Esophagus muscularis mucosa (tissue), 4 donors: ENCODE measurements around the gene NSMF. TPM values are rescaled to one million over a fixed set of nuclear protein-coding genes. Genes with fewer than 3 reads are reported as not detected.

Experiments
- DNase-seq: peaks from one replicate; pipeline ENCODE4 v3.0.0-alpha.2; 2017; ENCODE audit errors: extremely low spot score
- H3K27ac ChIP-seq, 4 donors: fragments of 200-600 bp; sonication (generic); replicated peaks in 1 of 4; 1 replicate in 3 of 4; 2 replicates in 1 of 4; pipeline ENCODE4 v1.5.1; 2016 to 2019; ENCODE audit warnings: mild to moderate bottlenecking in 1 of 4
- H3K27me3 ChIP-seq, 4 donors: fragments of 200-600 bp; sonication (generic); one replicate each; pipeline versions ENCODE4 v1.5.1 to v1.6.0; 2016 to 2019
- H3K36me3 ChIP-seq, 4 donors: fragments of 200-600 bp; sonication (generic); one replicate each; pipeline ENCODE4 v1.5.1; 2016 to 2019
- H3K4me1 ChIP-seq, 4 donors: fragments of 200-600 bp; sonication (generic); one replicate each; pipeline ENCODE4 v1.5.1; 2016 to 2019
- H3K4me3 ChIP-seq, 4 donors: fragments of 200-600 bp; sonication (generic); 1 replicate in 2 of 4; 2 replicates in 2 of 4; pipeline ENCODE4 v1.5.1; 2016 to 2019; ENCODE audit warnings: mild to moderate bottlenecking in 4 of 4, moderate library complexity in 1 of 4
- H3K9me3 ChIP-seq, 4 donors: fragments of 200-600 bp; sonication (generic); 1 replicate in 3 of 4; 2 replicates in 1 of 4; pipeline ENCODE4 v1.5.1; 2016 to 2019
- EP300 ChIP-seq: sonication (generic); formaldehyde crosslinking; IDR thresholded peaks from one replicate; pipeline ENCODE4 v1.6.1; 2017; ENCODE audit warnings: antibody characterized with exemption
- POLR2A ChIP-seq: fragments of 450-650 bp; IDR thresholded peaks from one replicate; pipeline ENCODE4 v1.6.1; 2017; ENCODE audit warnings: antibody characterized with exemption, moderate library complexity, mild to moderate bottlenecking, low read depth
- POLR2AphosphoS5 ChIP-seq, 2 donors: sonication (generic); formaldehyde crosslinking; IDR thresholded peaks; one replicate each; pipeline ENCODE4 v1.6.1; 2017; ENCODE audit warnings: antibody characterized with exemption in 2 of 2
- WGBS: methylation state at CpG from one replicate; pipeline ENCODE4 v1.1.5; 2018; 5-methylcytosine and 5-hydroxymethylcytosine counted together
- intact Hi-C: fragments of 100-400 bp; cut with DNase I; formaldehyde crosslinking; loops from one replicate; pipeline ENCODE4 v1.15.1; 2023
- total RNA-seq, 4 donors: library from RNA; depleted of rRNA; stranded (reverse); fragments of >200 nt; gene quantifications; one replicate each; pipeline versions ENCODE4 v1.1.0 to v1.2.1, GENCODE V29; 2016
- TF ChIP-seq, protein P1 (sequence below), 3 experiments: fragments of 200-600 bp in 2 of 3; fragments of 450-650 bp in 1 of 3; sonication (generic) in 2 of 3; IDR thresholded peaks; one replicate each; pipeline ENCODE4 v1.5.1; 2017 to 2019; ENCODE audit warnings: antibody characterized with exemption in 3 of 3, mild to moderate bottlenecking in 2 of 3, moderate library complexity in 1 of 3

NSMF gene
- total RNA-seq, 4 donors from 2014 or later: 41.9 to 71.0 (median 58.9) TPM

DNA sequence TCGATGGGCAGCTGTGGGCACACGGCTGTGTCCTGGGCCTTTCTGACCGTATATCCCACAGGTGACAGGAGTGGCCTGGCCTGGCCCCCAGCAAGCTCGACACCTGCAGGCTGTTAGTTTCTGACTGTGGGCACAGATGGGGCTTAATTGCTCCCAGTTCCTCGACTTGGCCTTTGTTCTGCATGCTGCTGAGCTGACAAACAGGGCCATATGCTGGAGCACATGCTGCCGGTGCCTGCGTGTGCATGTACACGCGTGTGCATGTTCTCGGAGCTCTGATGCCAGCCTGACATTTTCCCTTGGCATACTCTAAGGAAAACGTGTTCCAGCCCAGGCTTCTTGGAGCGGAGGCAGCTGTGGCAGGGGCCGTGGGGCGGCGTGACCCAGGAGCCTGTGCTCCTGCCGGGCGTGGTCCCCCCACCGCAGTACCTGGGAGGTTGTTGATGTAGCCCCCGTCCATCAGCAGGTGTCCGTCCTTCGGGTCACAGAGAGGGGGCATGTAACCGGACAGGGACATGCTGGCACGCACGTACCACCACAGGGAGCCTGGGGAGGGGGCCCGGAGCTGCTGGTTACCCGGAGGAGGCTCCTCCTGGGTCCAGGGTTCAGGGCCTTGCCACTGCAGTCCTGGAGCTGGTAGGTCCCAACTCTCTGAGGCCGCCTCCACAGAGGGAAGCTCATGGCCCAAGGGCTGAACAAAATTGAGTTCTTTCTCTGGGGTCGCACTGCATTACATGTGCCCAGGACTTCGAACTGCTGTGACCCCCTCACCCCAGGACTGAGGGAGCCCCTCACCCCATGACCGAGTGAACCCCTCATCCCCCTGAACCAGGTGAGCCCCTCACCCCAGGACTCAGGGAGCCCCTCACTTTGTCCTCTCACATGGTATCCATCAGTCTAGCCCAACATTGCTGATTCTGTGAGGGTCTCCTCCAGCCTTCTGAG is 4.1 kb upstream of the NSMF start:
- no peak overlapping the region for H3K4me3 ChIP-seq
- no peaks in the 10 kb centered on the region for H3K9me3 ChIP-seq
- intact Hi-C loops: loop anchor here (10.0 kb wide), 1 partner anchor 62 kb away; no protein-coding TSS in a partner anchor
- H3K36me3 ChIP-seq: peaks cover 0 to 14% (median 4%) of the 10 kb centered on the region in 4 donors
- DNase-seq: no peak
- H3K27ac ChIP-seq: no peak overlapping the region
- 93% methylated on average over 18 of the region's 30 CpGs for WGBS
- H3K27me3 ChIP-seq: no peaks in the 10 kb centered on the region
- TF ChIP-seq EP300 (no peak), POLR2AphosphoS5 (IDR thresholded peaks at IDR 0.05) (no peak), POLR2A (no peak)
- TF ChIP-seq, protein P1, sequence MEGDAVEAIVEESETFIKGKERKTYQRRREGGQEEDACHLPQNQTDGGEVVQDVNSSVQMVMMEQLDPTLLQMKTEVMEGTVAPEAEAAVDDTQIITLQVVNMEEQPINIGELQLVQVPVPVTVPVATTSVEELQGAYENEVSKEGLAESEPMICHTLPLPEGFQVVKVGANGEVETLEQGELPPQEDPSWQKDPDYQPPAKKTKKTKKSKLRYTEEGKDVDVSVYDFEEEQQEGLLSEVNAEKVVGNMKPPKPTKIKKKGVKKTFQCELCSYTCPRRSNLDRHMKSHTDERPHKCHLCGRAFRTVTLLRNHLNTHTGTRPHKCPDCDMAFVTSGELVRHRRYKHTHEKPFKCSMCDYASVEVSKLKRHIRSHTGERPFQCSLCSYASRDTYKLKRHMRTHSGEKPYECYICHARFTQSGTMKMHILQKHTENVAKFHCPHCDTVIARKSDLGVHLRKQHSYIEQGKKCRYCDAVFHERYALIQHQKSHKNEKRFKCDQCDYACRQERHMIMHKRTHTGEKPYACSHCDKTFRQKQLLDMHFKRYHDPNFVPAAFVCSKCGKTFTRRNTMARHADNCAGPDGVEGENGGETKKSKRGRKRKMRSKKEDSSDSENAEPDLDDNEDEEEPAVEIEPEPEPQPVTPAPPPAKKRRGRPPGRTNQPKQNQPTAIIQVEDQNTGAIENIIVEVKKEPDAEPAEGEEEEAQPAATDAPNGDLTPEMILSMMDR (IDR thresholded peaks at IDR 0.05): no peak
- peaks cover 18 to 32% (median 28%) of the 10 kb centered on the region in 4 donors for H3K4me1 ChIP-seq

DNA sequence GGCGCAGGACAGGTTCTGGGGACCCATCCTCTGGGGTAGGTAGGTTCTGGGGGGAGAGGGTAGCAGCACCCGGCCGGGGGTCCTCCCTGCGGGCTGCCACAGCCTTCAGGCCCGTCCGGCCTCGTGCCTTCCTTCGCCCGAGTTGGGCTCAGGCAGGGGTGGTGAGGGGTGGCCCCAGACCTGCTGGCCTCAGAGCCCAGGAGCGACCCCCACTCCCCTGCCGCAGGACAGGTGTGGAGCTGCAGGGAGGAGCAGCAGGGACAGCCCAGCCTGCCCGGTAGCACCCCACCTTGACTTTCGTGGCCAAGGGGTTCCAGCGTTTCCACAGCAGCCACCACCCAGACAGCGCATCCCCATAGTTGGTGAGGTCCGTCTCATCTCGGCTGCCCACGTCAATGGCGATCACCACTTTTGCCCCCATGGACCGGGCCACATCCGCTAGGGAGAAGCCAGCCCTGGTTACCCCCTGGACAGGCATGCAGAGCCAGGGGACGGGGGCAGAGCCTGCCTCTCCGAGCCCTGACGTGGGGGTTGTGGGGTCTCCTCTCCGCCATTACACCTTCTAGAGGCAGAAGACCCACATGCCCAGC is 3.4 kb upstream of the NSMF start:
- intact Hi-C loops: loop anchor here (10.0 kb wide), 1 partner anchor 62 kb away; no protein-coding TSS in a partner anchor
- no peak overlapping the region for H3K27ac ChIP-seq
- H3K36me3 ChIP-seq: peaks cover 0 to 15% (median 8%) of the 10 kb centered on the region in 4 donors
- peaks cover 23 to 39% (median 36%) of the 10 kb centered on the region in 4 donors for H3K4me1 ChIP-seq
- no peak for DNase-seq
- WGBS: 96% methylated on average over 20 of the region's 25 CpGs
- no peaks in the 10 kb centered on the region for H3K9me3 ChIP-seq
- TF ChIP-seq POLR2AphosphoS5 (IDR thresholded peaks at IDR 0.05) (no peak), EP300 (no peak), POLR2A (no peak)
- TF ChIP-seq, protein P1 (IDR thresholded peaks at IDR 0.05): no peak
- no peak overlapping the region for H3K4me3 ChIP-seq
- no peaks in the 10 kb centered on the region for H3K27me3 ChIP-seq

DNA sequence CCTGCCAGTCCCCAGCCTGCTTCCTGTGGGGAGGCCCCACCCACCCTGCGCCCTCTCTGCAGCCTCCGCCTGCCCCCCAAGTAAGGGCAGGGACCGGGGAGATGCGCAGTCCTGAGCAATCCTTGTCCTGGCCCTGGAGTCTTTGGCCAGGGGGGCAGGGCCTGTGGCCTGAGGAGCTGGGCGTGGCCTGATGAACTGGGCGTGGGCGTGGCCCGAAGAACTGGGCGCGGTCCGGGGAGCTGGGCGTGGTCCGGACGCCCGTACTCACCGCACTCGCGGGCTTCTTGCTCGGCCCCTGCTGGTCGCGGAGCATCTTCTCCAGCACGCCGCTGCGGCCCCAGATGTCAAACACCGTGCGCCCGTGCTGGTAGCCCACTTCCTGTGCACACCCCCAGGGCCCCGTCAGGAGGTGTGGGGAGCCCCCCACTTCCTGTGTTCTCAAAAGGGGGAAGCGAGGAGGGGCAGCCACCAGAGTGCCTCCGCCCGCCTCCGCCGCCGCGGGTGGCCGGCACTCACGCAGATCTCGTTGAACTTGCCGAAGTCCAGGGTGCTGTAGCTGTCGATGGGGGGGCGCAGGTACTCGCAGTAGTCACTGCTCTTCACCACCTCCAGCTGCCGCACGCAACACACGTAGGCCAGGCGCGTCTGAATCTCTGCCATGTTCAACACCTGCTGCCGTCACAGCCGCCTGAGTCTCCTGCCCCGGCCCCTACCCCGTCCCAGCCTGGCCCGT is 2.7 kb upstream of the NSMF start:
- H3K9me3 ChIP-seq: no peaks in the 10 kb centered on the region
- peak overlapping the region in 1 of 4 donors; percentile 30 for H3K4me3 ChIP-seq
- no peak for TF ChIP-seq POLR2A
- TF ChIP-seq, protein P1 (IDR thresholded peaks at IDR 0.05): no peak
- TF ChIP-seq POLR2AphosphoS5 (IDR thresholded peaks at IDR 0.05): no peak
- TF ChIP-seq EP300: no peak
- peaks cover 23 to 46% (median 43%) of the 10 kb centered on the region in 4 donors for H3K4me1 ChIP-seq
- H3K36me3 ChIP-seq: peaks cover 0 to 22% (median 12%) of the 10 kb centered on the region in 4 donors
- no peak overlapping the region for H3K27ac ChIP-seq
- H3K27me3 ChIP-seq: no peaks in the 10 kb centered on the region
- no peak for DNase-seq
- intact Hi-C loops: loop anchor here (10.0 kb wide), 1 partner anchor 63 kb away; no protein-coding TSS in a partner anchor
- WGBS: 53% methylated on average over 38 of the region's 52 CpGs

DNA sequence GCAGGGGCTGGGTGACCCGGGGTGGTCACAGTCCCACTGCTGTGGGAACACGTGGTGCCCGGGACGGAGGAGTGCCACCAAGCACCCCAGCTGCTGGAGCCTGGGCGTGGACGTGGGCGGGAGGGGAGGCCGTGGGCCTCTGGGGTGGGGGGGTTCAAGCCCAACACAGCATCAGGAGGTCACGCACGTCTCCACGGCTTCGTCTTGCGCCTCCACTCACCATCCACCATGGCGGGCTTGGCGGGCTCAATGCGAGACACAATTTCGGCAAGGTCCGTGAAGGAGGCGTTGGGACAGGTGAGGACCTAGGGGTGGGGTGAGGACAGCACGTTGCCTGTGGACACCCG is 2.2 kb upstream of the NSMF start:
- H3K9me3 ChIP-seq: no peaks in the 10 kb centered on the region
- no peak overlapping the region for H3K27ac ChIP-seq
- peak overlapping the region in 1 of 4 donors; percentile 30 for H3K4me3 ChIP-seq
- peaks cover 23 to 51% (median 48%) of the 10 kb centered on the region in 4 donors for H3K4me1 ChIP-seq
- H3K27me3 ChIP-seq: no peaks in the 10 kb centered on the region
- DNase-seq: no peak
- peaks cover 0 to 23% (median 16%) of the 10 kb centered on the region in 4 donors for H3K36me3 ChIP-seq
- no peak for TF ChIP-seq POLR2A
- TF ChIP-seq, protein P1 (IDR thresholded peaks at IDR 0.05): no peak
- TF ChIP-seq POLR2AphosphoS5 (IDR thresholded peaks at IDR 0.05): no peak
- TF ChIP-seq EP300: no peak
- WGBS: 89% methylated on average over 18 of the region's 21 CpGs
- intact Hi-C loops: loop anchor here (10.0 kb wide), 1 partner anchor 64 kb away; no protein-coding TSS in a partner anchor
